K562 (cell line): ENCODE results near the gene TRMT10B. TPM values are rescaled to one million over a fixed set of nuclear protein-coding genes. Genes with fewer than 3 reads are reported as not detected.
A peak's percentile ranks its signal among the peaks of the same experiment; 100 is the strongest.

ENCODE experiments used
- ATF1 ChIP-seq, 2 experiments: fragments of 450-650 bp in 1 of 2; IDR thresholded peaks; 2 replicates each; pipeline ENCODE4 v1.6.1; 2016; ENCODE audit warnings: missing compliant biosample characterization in 1 of 2, missing genetic modification characterization in 1 of 2
- CREB3L1 ChIP-seq: fragments of 450-650 bp; IDR thresholded peaks from 2 replicates; pipeline ENCODE4 v1.6.1; 2014; ENCODE audit warnings: low read depth, mild to moderate bottlenecking, moderate library complexity, borderline replicate concordance
- EWSR1 ChIP-seq: fragments of 450-650 bp; IDR thresholded peaks from 2 replicates; pipeline ENCODE4 v1.6.1; 2018; ENCODE audit warnings: borderline replicate concordance, mild to moderate bottlenecking, low read depth, moderate library complexity; ENCODE audit not compliant: partially characterized antibody
- KLF6 ChIP-seq: fragments of 250-450 bp; sonication (Bioruptor Pico); IDR thresholded peaks from 2 replicates; pipeline ENCODE4 v1.4.0; 2020; ENCODE audit warnings: mild to moderate bottlenecking, moderate library complexity, borderline replicate concordance
- L3MBTL2 ChIP-seq: fragments of 450-650 bp; IDR thresholded peaks from 2 replicates; pipeline ENCODE4 v1.6.1; 2016; ENCODE audit warnings: mild to moderate bottlenecking, moderate library complexity
- MCM5 ChIP-seq: fragments of 450-650 bp; IDR thresholded peaks from 2 replicates; pipeline ENCODE4 v1.6.1; 2016; ENCODE audit warnings: low read depth
- MTF1 ChIP-seq: fragments of 250-450 bp; sonication (Bioruptor Pico); IDR thresholded peaks from 2 replicates; pipeline ENCODE4 v1.9.0; 2021; ENCODE audit warnings: moderate library complexity, mild to moderate bottlenecking, inconsistent platforms, borderline replicate concordance
- MYC ChIP-seq, 2 experiments: fragments of 250-450 bp in 1 of 2; sonication (Bioruptor Pico) in 1 of 2; IDR thresholded peaks; 2 replicates each; pipeline versions ENCODE4 v1.5.1 to v1.6.1; 2012 to 2021; ENCODE audit warnings: low read depth in 2 of 2, borderline replicate concordance in 1 of 2, improper control_type of control experiment in 1 of 2, low read length in 1 of 2, mild to moderate bottlenecking in 1 of 2, moderate library complexity in 1 of 2
- NFE2L1 ChIP-seq: fragments of 450-650 bp; IDR thresholded peaks from 2 replicates; pipeline ENCODE4 v1.6.1; 2016; ENCODE audit warnings: missing genetic modification characterization, low read depth, mild to moderate bottlenecking, missing compliant biosample characterization, moderate library complexity, borderline replicate concordance
- SMARCC2 ChIP-seq: fragments of 450-650 bp; IDR thresholded peaks from 2 replicates; pipeline ENCODE4 v1.6.1; 2017; ENCODE audit warnings: antibody characterized with exemption, moderate library complexity, mild to moderate bottlenecking, low read depth
- ZC3H11A ChIP-seq: IDR thresholded peaks from 2 replicates; pipeline ENCODE4 v1.6.1; 2012; ENCODE audit warnings: low read depth, low read length, improper control_type of control experiment
- ZKSCAN1 ChIP-seq: fragments of 150-350 bp; IDR thresholded peaks from 2 replicates; pipeline ENCODE4 v1.6.1; 2016; ENCODE audit warnings: low read depth, low read length
- ZNF280A ChIP-seq: fragments of 450-650 bp; IDR thresholded peaks from 2 replicates; pipeline ENCODE4 v1.6.1; 2018; ENCODE audit warnings: mild to moderate bottlenecking, low read depth; ENCODE audit not compliant: partially characterized antibody
- ZNF77 ChIP-seq: fragments of 250-450 bp; sonication (Bioruptor Pico); IDR thresholded peaks from 2 replicates; pipeline ENCODE4 v1.5.0; 2020
- ZNF785 ChIP-seq: fragments of 250-450 bp; sonication (Bioruptor Pico); IDR thresholded peaks from 2 replicates; pipeline ENCODE4 v1.4.0; 2020; ENCODE audit warnings: mild to moderate bottlenecking
- polyA plus RNA-seq, 8 experiments: library from polyadenylated mRNA; depleted of rRNA in 4 of 8; stranded (reverse) in 5 of 8; unstranded in 3 of 8; fragments of >200 nt; fragmentation: Nextera tagmentation in 2 of 8; fragmentation: Illumina TruSeq in 1 of 8; extraction: Ambion mirVana in 2 of 8; extraction: Trizol in 1 of 8; gene quantifications; 2 replicates each; pipeline versions ENCODE4 v1.2.1 to v1.2.3, GENCODE V29; 2011 to 2014; ENCODE audit warnings: inconsistent platforms in 1 of 8, missing spikeins in 1 of 8
- total RNA-seq, 7 experiments: library from RNA; depleted of rRNA in 6 of 7; stranded (reverse); fragments of >200 nt in 6 of 7; fragmentation: Illumina TruSeq in 2 of 7; extraction: Trizol in 2 of 7; gene quantifications; 2 replicates each; pipeline versions ENCODE4 v1.2.1 to v1.2.3, GENCODE V29; 2011 to 2021; ENCODE audit warnings: low replicate concordance in 1 of 7
- TF ChIP-seq, protein P1 (sequence below): fragments of 150-350 bp; IDR thresholded peaks from 2 replicates; pipeline ENCODE4 v1.6.1; 2014; ENCODE audit warnings: low read depth, mild to moderate bottlenecking, low read length, borderline replicate concordance
- TF ChIP-seq, protein P2 (sequence below): sonication (generic); formaldehyde crosslinking; IDR thresholded peaks from 2 replicates; pipeline ENCODE4 v1.9.0; 2022; ENCODE audit warnings: mild to moderate bottlenecking, missing genetic modification reagents
- TF ChIP-seq, protein P3 (sequence below): sonication (generic); formaldehyde crosslinking; IDR thresholded peaks from 2 replicates; pipeline ENCODE4 v1.4.0; 2020; ENCODE audit warnings: mild to moderate bottlenecking, missing genetic modification reagents

TRMT10B gene
- total and polyA plus RNA-seq, 9 of the 15 experiments (the other 6 are each of a cell fraction or from before 2014, with no cell fraction given): 2.9 to 13.4 (median 7.0) TPM

- 0 out of 2 replicates have a peak, but pooled peaks have one; percentile 42 for TF ChIP-seq MYC (IDR thresholded peaks at IDR 0.05; ENCODE audit: low read depth, low read length)
- no peak for TF ChIP-seq MYC (CRISPR knock-in tag; IDR thresholded peaks at IDR 0.05; ENCODE audit: borderline replicate concordance, low read depth)
- no peak for TF ChIP-seq KLF6 (CRISPR knock-in tag)
- TF ChIP-seq L3MBTL2: peak; percentile 99
- TF ChIP-seq SMARCC2: no peak
- no peak for TF ChIP-seq ZNF785
- no peak for TF ChIP-seq MTF1
- TF ChIP-seq EWSR1: no peak
- TF ChIP-seq, protein P1, sequence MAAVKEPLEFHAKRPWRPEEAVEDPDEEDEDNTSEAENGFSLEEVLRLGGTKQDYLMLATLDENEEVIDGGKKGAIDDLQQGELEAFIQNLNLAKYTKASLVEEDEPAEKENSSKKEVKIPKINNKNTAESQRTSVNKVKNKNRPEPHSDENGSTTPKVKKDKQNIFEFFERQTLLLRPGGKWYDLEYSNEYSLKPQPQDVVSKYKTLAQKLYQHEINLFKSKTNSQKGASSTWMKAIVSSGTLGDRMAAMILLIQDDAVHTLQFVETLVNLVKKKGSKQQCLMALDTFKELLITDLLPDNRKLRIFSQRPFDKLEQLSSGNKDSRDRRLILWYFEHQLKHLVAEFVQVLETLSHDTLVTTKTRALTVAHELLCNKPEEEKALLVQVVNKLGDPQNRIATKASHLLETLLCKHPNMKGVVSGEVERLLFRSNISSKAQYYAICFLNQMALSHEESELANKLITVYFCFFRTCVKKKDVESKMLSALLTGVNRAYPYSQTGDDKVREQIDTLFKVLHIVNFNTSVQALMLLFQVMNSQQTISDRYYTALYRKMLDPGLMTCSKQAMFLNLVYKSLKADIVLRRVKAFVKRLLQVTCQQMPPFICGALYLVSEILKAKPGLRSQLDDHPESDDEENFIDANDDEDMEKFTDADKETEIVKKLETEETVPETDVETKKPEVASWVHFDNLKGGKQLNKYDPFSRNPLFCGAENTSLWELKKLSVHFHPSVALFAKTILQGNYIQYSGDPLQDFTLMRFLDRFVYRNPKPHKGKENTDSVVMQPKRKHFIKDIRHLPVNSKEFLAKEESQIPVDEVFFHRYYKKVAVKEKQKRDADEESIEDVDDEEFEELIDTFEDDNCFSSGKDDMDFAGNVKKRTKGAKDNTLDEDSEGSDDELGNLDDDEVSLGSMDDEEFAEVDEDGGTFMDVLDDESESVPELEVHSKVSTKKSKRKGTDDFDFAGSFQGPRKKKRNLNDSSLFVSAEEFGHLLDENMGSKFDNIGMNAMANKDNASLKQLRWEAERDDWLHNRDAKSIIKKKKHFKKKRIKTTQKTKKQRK: no peak
- TF ChIP-seq, protein P2, sequence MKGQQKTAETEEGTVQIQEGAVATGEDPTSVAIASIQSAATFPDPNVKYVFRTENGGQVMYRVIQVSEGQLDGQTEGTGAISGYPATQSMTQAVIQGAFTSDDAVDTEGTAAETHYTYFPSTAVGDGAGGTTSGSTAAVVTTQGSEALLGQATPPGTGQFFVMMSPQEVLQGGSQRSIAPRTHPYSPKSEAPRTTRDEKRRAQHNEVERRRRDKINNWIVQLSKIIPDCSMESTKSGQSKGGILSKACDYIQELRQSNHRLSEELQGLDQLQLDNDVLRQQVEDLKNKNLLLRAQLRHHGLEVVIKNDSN: peak; percentile 35; the same call in 1 of the 2 replicates
- TF ChIP-seq ZC3H11A: no peak
- no peak for TF ChIP-seq ZNF77
- TF ChIP-seq, protein P3, sequence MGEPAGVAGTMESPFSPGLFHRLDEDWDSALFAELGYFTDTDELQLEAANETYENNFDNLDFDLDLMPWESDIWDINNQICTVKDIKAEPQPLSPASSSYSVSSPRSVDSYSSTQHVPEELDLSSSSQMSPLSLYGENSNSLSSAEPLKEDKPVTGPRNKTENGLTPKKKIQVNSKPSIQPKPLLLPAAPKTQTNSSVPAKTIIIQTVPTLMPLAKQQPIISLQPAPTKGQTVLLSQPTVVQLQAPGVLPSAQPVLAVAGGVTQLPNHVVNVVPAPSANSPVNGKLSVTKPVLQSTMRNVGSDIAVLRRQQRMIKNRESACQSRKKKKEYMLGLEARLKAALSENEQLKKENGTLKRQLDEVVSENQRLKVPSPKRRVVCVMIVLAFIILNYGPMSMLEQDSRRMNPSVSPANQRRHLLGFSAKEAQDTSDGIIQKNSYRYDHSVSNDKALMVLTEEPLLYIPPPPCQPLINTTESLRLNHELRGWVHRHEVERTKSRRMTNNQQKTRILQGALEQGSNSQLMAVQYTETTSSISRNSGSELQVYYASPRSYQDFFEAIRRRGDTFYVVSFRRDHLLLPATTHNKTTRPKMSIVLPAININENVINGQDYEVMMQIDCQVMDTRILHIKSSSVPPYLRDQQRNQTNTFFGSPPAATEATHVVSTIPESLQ: peak; percentile 87; the same call in 1 of the 2 replicates
- TF ChIP-seq ATF1 (CRISPR knock-in tag; IDR thresholded peaks at IDR 0.05): no peak
- 0 out of 2 replicates have a peak, but pooled peaks have one; percentile 15 for TF ChIP-seq ATF1 (tag; IDR thresholded peaks at IDR 0.05)
- no peak for TF ChIP-seq ZNF280A
- no peak for TF ChIP-seq ZKSCAN1
- no peak for TF ChIP-seq MCM5
- TF ChIP-seq CREB3L1: no peak
- no peak for TF ChIP-seq NFE2L1 (tag)
Observed at GRCh38 chr9:37769306-37769705, 15.7 kb downstream of the TRMT10B start (continued).
